IMR-90 (cell line): ENCODE measurements around the gene MS4A4E. TPM values are rescaled to one million over a fixed set of nuclear protein-coding genes. Genes with fewer than 3 reads are reported as not detected.

Source experiments
- ATAC-seq: fragments of 200-7000 bp; cut with Tn5 transposase; 2 replicates; pipeline ENCODE4 v1.9.1; 2020; ENCODE audit warnings: low read depth, mild to moderate bottlenecking, moderate library complexity
- BruUV-seq: library from RNA; stranded (reverse); fragments of 400-500 nt; replicated peaks from 2 replicates; lab custom pipeline; 2021; lab: Mats Ljungman, UMichigan
- CTCF ChIA-PET: fragments of 300-600 bp; formaldehyde crosslinking; extraction: SDS; loops from one replicate; lab custom pipeline; 2021; ENCODE audit warnings: antibody characterized with exemption; lab: Yijun Ruan, JAX
- POLR2A ChIA-PET: fragments of 300-600 bp; sonication (Branson Sonifier 250); formaldehyde crosslinking; loops from one replicate; lab custom pipeline; 2022; ENCODE audit warnings: antibody characterized with exemption; ENCODE audit not compliant: unreplicated experiment; lab: Charles Lee
- DNase-seq: peaks from one replicate; pipeline ENCODE4 v3.0.0; 2013
- H2AFZ ChIP-seq: replicated peaks from 2 replicates; pipeline ENCODE3; 2013; ENCODE audit warnings: low read length, mild to moderate bottlenecking; ENCODE audit not compliant: poor library complexity
- H2AK5ac ChIP-seq: 2 replicates; pipeline ENCODE4 v1.6.1; 2013; ENCODE audit warnings: low read depth, low read length, inconsistent platforms
- H2AK9ac ChIP-seq: replicated peaks from 2 replicates; pipeline ENCODE3; 2013; ENCODE audit warnings: mild to moderate bottlenecking, low read depth, low read length, moderate library complexity; ENCODE audit not compliant: poor library complexity
- H2BK120ac ChIP-seq: 2 replicates; pipeline ENCODE4 v1.6.1; 2013; ENCODE audit warnings: low read depth, low read length, inconsistent platforms
- H2BK15ac ChIP-seq: 3 replicates; pipeline ENCODE4 v1.6.1; 2013; ENCODE audit warnings: low read depth, low read length, inconsistent platforms
- H2BK20ac ChIP-seq: 2 replicates; pipeline ENCODE4 v1.6.1; 2013; ENCODE audit warnings: low read depth, mild to moderate bottlenecking, inconsistent platforms, low read length, moderate library complexity
- H2BK5ac ChIP-seq: 2 replicates; pipeline ENCODE4 v1.6.1; 2013; ENCODE audit warnings: mild to moderate bottlenecking, low read depth, low read length, inconsistent platforms; ENCODE audit not compliant: poor library complexity, severe bottlenecking
- H3K14ac ChIP-seq: replicated peaks from 2 replicates; pipeline ENCODE4 v1.6.1; 2013; ENCODE audit warnings: low read depth, low read length, inconsistent platforms
- H3K18ac ChIP-seq: 2 replicates; pipeline ENCODE4 v1.6.1; 2013; ENCODE audit warnings: low read depth, low read length, control low read depth
- H3K23ac ChIP-seq: 2 replicates; pipeline ENCODE4 v1.6.1; 2013; ENCODE audit warnings: low read depth, low read length, inconsistent platforms
- H3K27ac ChIP-seq: 2 replicates; pipeline ENCODE4 v1.5.1; 2013; ENCODE audit warnings: mild to moderate bottlenecking, control low read depth, low read length; ENCODE audit not compliant: insufficient read depth
- H3K27me3 ChIP-seq: 2 replicates; pipeline ENCODE4 v1.6.1; 2013; ENCODE audit warnings: low read length; ENCODE audit not compliant: control insufficient read depth, insufficient read depth
- H3K36me3 ChIP-seq: 2 replicates; pipeline ENCODE4 v1.6.1; 2013; ENCODE audit warnings: low read length, mixed read lengths; ENCODE audit not compliant: control insufficient read depth, insufficient read depth
- H3K4ac ChIP-seq: 2 replicates; pipeline ENCODE4 v1.6.1; 2013; ENCODE audit warnings: low read depth, low read length, inconsistent platforms
- H3K4me1 ChIP-seq: 2 replicates; pipeline ENCODE4 v1.6.1; 2013; ENCODE audit warnings: low read length, mixed read lengths; ENCODE audit not compliant: control insufficient read depth, insufficient read depth
- H3K4me2 ChIP-seq: 2 replicates; pipeline ENCODE4 v1.6.1; 2013; ENCODE audit warnings: low read depth, mild to moderate bottlenecking, control low read depth, low read length, moderate library complexity
- H3K4me3 ChIP-seq: 2 replicates; pipeline ENCODE4 v1.5.1; 2013; ENCODE audit warnings: low read depth, mild to moderate bottlenecking, control low read depth, low read length, moderate library complexity; ENCODE audit not compliant: insufficient read depth
- H3K56ac ChIP-seq: 2 replicates; pipeline ENCODE4 v1.6.1; 2013; ENCODE audit warnings: low read length, inconsistent platforms; ENCODE audit not compliant: insufficient read depth; ENCODE audit errors: extremely low read depth
- H3K79me1 ChIP-seq, 2 experiments: 2 replicates each; pipeline ENCODE4 v1.6.1; 2013; ENCODE audit warnings: low read length in 2 of 2, inconsistent platforms in 1 of 2, low read depth in 1 of 2
- H3K9ac ChIP-seq: 2 replicates; pipeline ENCODE4 v1.6.1; 2013; ENCODE audit warnings: low read depth, low read length, control low read depth
- H3K9me1 ChIP-seq: 2 replicates; pipeline ENCODE4 v1.6.1; 2013; ENCODE audit warnings: low read length, inconsistent platforms; ENCODE audit not compliant: insufficient read depth
- H3K9me3 ChIP-seq: 2 replicates; pipeline ENCODE4 v1.6.1; 2013; ENCODE audit warnings: low read length; ENCODE audit not compliant: control insufficient read depth, insufficient read depth
- H4K20me1 ChIP-seq: 2 replicates; pipeline ENCODE4 v1.6.1; 2013; ENCODE audit warnings: low read length, inconsistent platforms; ENCODE audit not compliant: insufficient read depth
- H4K5ac ChIP-seq: 2 replicates; pipeline ENCODE4 v1.6.1; 2013; ENCODE audit warnings: mild to moderate bottlenecking, low read depth, low read length, control low read depth
- H4K8ac ChIP-seq, 2 experiments: 2 replicates each; pipeline ENCODE4 v1.6.1; 2013; ENCODE audit warnings: low read depth in 2 of 2, low read length in 2 of 2, control low read depth in 1 of 2, inconsistent platforms in 1 of 2
- H4K91ac ChIP-seq: 2 replicates; pipeline ENCODE4 v1.6.1; 2013; ENCODE audit warnings: low read depth, low read length, inconsistent platforms; ENCODE audit not compliant: insufficient read depth
- MAFK ChIP-seq: IDR thresholded peaks from 2 replicates; pipeline ENCODE4 v1.6.1; 2012; ENCODE audit warnings: low read depth, low read length, improper control_type of control experiment
- NFE2L2 ChIP-seq: fragments of 150-350 bp; IDR thresholded peaks from 2 replicates; pipeline ENCODE4 v1.6.1; 2016; ENCODE audit warnings: low read depth, mild to moderate bottlenecking, low read length
- WGBS, 2 experiments: methylation state at CpG; one replicate each; pipeline versions ENCODE4 v1.1.5 to v1.1.7; 2013; ENCODE audit warnings: missing lambda C conversion rate in 2 of 2; ENCODE audit not compliant: insufficient read length in 1 of 2; ENCODE audit errors: extremely low coverage in 2 of 2; 5-methylcytosine and 5-hydroxymethylcytosine counted together
- dilution Hi-C: fragments of 300-500 bp; cut with HindIII; formaldehyde crosslinking; loops from one replicate; pipeline ENCODE4 v1.14.3; 2018; ENCODE audit warnings: low sequenced_read_pairs; ENCODE audit not compliant: unreplicated experiment
- in situ Hi-C: fragments of 300-500 bp; cut with MboI; formaldehyde crosslinking; loops from 3 replicates; pipeline ENCODE4 v1.14.3; 2019; ENCODE audit warnings: low sequenced_read_pairs, inconsistent platforms, mixed read lengths
- intact Hi-C: fragments of 100-400 bp; cut with micrococcal nuclease; formaldehyde crosslinking; loops from 2 replicates; pipeline ENCODE4 v1.10.0; 2022
- polyA plus RNA-seq, 3 experiments: library from polyadenylated mRNA; depleted of rRNA; stranded (reverse); fragments of >200 nt; gene quantifications; 2 replicates each; pipeline ENCODE4 v1.2.3, GENCODE V29; 2012; ENCODE audit warnings: low replicate concordance in 1 of 3
- total RNA-seq: library from RNA; depleted of rRNA; stranded (reverse); fragments of >200 nt; gene quantifications from 2 replicates; pipeline ENCODE4 v1.2.3, GENCODE V29; 2012

The MS4A4E gene
- total and polyA plus RNA-seq, 2 of the 4 experiments (the other 2 are of a cell fraction): not detected

GRCh38 chr11:60183591-60184205, 59.2 kb downstream of the MS4A4E start:
- no peak overlapping the region for H4K8ac ChIP-seq
- H3K79me1 ChIP-seq: no peaks in the 10 kb centered on the region
- H4K5ac ChIP-seq: no peak overlapping the region
- no peaks in the 10 kb centered on the region for H3K4me1 ChIP-seq
- BruUV-seq: no TSS peak
- H4K91ac ChIP-seq: no peak overlapping the region
- no peaks in the 10 kb centered on the region for H4K20me1 ChIP-seq
- no peak overlapping the region for H2BK5ac ChIP-seq
- in situ Hi-C loops: loop anchor here (25.0 kb wide), 1 partner anchor 346 kb away; the partner anchor contains the start of gene CBLIF
- peaks cover 2% of the 10 kb centered on the region; the same call in 1 of the 2 replicates for H3K9me3 ChIP-seq
- no peak overlapping the region for H3K4me2 ChIP-seq
- DNase-seq: no peak
- no peak overlapping the region for H3K9ac ChIP-seq
- no peak overlapping the region for H3K27ac ChIP-seq
- H3K9me1 ChIP-seq: no peaks in the 10 kb centered on the region
- no peak for ATAC-seq
- no peak overlapping the region for H3K18ac ChIP-seq
- H2AK5ac ChIP-seq: no peak overlapping the region
- no peak overlapping the region for H2BK20ac ChIP-seq
- POLR2A ChIA-PET: no interaction called here
- WGBS, 2 experiments: no CpG with 5 or more reads among the region's 2 CpGs
- H2AFZ ChIP-seq: no peak overlapping the region
- no peak overlapping the region for H3K4me3 ChIP-seq
- intact Hi-C loops: no loop called here
- CTCF ChIA-PET: no interaction called here
- no peak for TF ChIP-seq NFE2L2
- TF ChIP-seq MAFK: no peak
- no peak overlapping the region for H3K56ac ChIP-seq
- no peak overlapping the region for H3K14ac ChIP-seq
- dilution Hi-C loops: no loop called here
- H3K36me3 ChIP-seq: no peaks in the 10 kb centered on the region
- no peak overlapping the region for H3K23ac ChIP-seq
- H3K4ac ChIP-seq: no peak overlapping the region
- H2AK9ac ChIP-seq: no peak overlapping the region
- H2BK15ac ChIP-seq: no peak overlapping the region
- no peaks in the 10 kb centered on the region for H3K27me3 ChIP-seq
- no peak overlapping the region for H2BK120ac ChIP-seq
